BJ (cell line): Measurements from ENCODE around the gene PPIL6. TPM values are rescaled to one million over a fixed set of nuclear protein-coding genes. Genes with fewer than 3 reads are reported as not detected.
"Not testable (repeated sequence)": the region's sequence is repeated elsewhere in the genome, so short reads cannot be mapped to it uniquely, and the experiment has no call there.

Experiments
- CTCF ChIA-PET: fragments of 350-600 bp; formaldehyde crosslinking; extraction: SDS; loops from one replicate; lab custom pipeline; 2021; ENCODE audit warnings: antibody characterized with exemption, inconsistent platforms; lab: Yijun Ruan, JAX
- POLR2A ChIA-PET: fragments of 300-600 bp; sonication (Branson Sonifier 250); formaldehyde crosslinking; extraction: SDS; loops from one replicate; lab custom pipeline; 2021; ENCODE audit warnings: antibody characterized with exemption; lab: Charles Lee
- DNase-seq: peaks from one replicate; pipeline ENCODE4 v3.0.0-alpha.2; 2011; ENCODE audit warnings: low read depth
- H3K27me3 ChIP-seq: 2 replicates; pipeline ENCODE4 v1.6.0; 2011; ENCODE audit warnings: low read length; ENCODE audit not compliant: control insufficient read depth, insufficient read depth
- H3K36me3 ChIP-seq: 2 replicates; pipeline ENCODE4 v1.5.1; 2011; ENCODE audit warnings: low read length; ENCODE audit not compliant: control insufficient read depth, insufficient read depth
- H3K4me3 ChIP-seq: 2 replicates; pipeline ENCODE4 v1.5.1; 2011; ENCODE audit warnings: low read depth, mild to moderate bottlenecking, control low read depth, low read length
- CTCF ChIP-seq: IDR thresholded peaks from 2 replicates; pipeline ENCODE4 v1.5.1; 2011; ENCODE audit warnings: low read depth, mild to moderate bottlenecking, control low read depth, inconsistent platforms, low read length, moderate library complexity; ENCODE audit not compliant: insufficient read depth
- polyA plus RNA-seq: library from polyadenylated mRNA; depleted of rRNA; stranded (reverse); fragments of >200 nt; gene quantifications from 2 replicates; pipeline ENCODE4 v1.2.3, GENCODE V29; 2011

Gene PPIL6
- polyA plus RNA-seq, 1 experiment = 0.48 TPM

- Histone ChIP-seq H3K27me3 (no peaks in the 10 kb centered on the region), H3K36me3 (peaks cover 8% of the 10 kb centered on the region), H3K4me3 (no peak overlapping the region)
- CTCF ChIA-PET = interaction anchor here (0.7 to 1.3 kb wide), 3 partner anchors 11 to 15 kb away, joined by 3 to 4 read pairs (median 4); partner anchors contain the start of gene CD164
- DNase-seq = no peak
- POLR2A ChIA-PET = no interaction called here
- TF ChIP-seq CTCF = no peak
Measured at GRCh38 chr6:109369728-109370127, 70.7 kb downstream of the PPIL6 start.

- H3K27me3 ChIP-seq, H3K4me3 ChIP-seq, CTCF ChIA-PET, DNase-seq, POLR2A ChIA-PET: not testable (repeated sequence)
- H3K36me3 ChIP-seq = peaks cover 14% of the 10 kb centered on the region
Measured at GRCh38 chr6:109364382-109365078, 75.9 kb downstream of the PPIL6 start.

- no peak for DNase-seq
- H3K27me3 ChIP-seq = no peaks in the 10 kb centered on the region
- ChIA-PET CTCF (no interaction called here), POLR2A (interaction anchor here (0.6 kb wide), 1 partner anchor 96 kb away, joined by 4 read pairs; no protein-coding TSS in a partner anchor)
- peaks cover 15% of the 10 kb centered on the region for H3K36me3 ChIP-seq
- TF ChIP-seq CTCF = no peak
- no peak overlapping the region for H3K4me3 ChIP-seq
Measured at GRCh38 chr6:109363753-109364152, 76.7 kb downstream of the PPIL6 start.

GRCh38 chr6:109362102-109362884, 78.1 kb downstream of the PPIL6 start:
- Histone ChIP-seq H3K4me3 (no peak overlapping the region), H3K27me3 (no peaks in the 10 kb centered on the region), H3K36me3 (peaks cover 14% of the 10 kb centered on the region)
- TF ChIP-seq CTCF = no peak
- ChIA-PET POLR2A (no interaction called here), CTCF (interaction anchor here (0.7 to 1.2 kb wide), 3 partner anchors 9 to 66 kb away, joined by 3 to 4 read pairs (median 3); no protein-coding TSS in a partner anchor)
- no peak for DNase-seq

- Histone ChIP-seq H3K4me3 (no peak overlapping the region), H3K27me3 (no peaks in the 10 kb centered on the region), H3K36me3 (peaks cover 18% of the 10 kb centered on the region)
- no peak for DNase-seq
- TF ChIP-seq CTCF = no peak
- ChIA-PET POLR2A (no interaction called here), CTCF (no interaction called here)
Measured at GRCh38 chr6:109360791-109361190, 79.6 kb downstream of the PPIL6 start.
